ENCODE measurements around the gene FDXR.
"Not testable (repeated sequence)": the region's sequence is repeated elsewhere in the genome, so short reads cannot be mapped to it uniquely, and the experiment has no call there.

The FDXR gene, protein sequence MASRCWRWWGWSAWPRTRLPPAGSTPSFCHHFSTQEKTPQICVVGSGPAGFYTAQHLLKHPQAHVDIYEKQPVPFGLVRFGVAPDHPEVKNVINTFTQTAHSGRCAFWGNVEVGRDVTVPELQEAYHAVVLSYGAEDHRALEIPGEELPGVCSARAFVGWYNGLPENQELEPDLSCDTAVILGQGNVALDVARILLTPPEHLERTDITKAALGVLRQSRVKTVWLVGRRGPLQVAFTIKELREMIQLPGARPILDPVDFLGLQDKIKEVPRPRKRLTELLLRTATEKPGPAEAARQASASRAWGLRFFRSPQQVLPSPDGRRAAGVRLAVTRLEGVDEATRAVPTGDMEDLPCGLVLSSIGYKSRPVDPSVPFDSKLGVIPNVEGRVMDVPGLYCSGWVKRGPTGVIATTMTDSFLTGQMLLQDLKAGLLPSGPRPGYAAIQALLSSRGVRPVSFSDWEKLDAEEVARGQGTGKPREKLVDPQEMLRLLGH

DNA sequence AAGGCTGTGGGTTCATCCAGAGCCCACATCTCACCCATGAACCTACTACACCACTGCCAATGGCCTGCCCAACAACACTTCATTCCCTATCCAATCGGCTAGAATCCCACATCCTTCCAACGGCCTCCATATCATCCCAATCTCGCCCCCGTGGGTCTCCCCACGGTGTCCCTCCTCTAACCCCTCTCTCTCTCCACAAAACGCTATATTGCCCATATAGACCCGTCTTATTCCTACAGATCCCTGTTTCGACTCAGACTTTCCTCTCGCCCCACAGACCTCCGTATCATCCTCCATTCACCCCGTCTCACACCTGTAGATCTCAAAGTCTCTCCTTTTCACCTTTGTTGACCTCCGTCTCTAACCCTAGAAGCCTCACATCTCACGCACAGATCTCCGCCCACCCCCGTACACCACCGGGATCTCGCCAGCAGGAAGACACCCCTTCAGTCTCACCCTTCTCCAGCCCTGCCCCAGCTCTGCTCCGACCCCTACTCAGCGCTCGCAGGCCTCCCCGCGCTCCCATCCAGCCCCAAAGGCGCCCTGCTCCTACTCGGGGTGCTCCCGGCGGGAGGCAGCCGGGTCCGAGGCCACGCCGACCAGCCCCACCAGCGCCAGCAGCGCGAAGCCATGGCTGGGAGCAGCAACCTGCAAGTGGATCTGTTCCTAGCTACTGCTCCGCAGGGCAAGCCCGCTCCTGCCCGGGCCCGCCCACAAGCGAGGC lies at the start of gene FDXR:
Gene FDXR, minus strand, starts transcription at position 682 of the 724 bp plus-strand sequence. Its CDS starts 50 bp downstream, at position 632.
- no peaks in the 10 kb centered on the region for H3K27me3 Mint-ChIP-seq (ENCODE audit: low read depth)
- peak within 1 kb of the TSS; percentile 95 for H3K27ac Mint-ChIP-seq
- H3K4me3 Mint-ChIP-seq: peak within 1 kb of the TSS; percentile 89
- H3K9me3 Mint-ChIP-seq: no peaks in the 10 kb centered on the region
- H3K4me1 Mint-ChIP-seq (ENCODE audit: low read depth): peaks cover 36% of the 10 kb centered on the region
- peaks cover 13% of the 10 kb centered on the region for H3K36me3 Mint-ChIP-seq (ENCODE audit: low read depth)

DNA sequence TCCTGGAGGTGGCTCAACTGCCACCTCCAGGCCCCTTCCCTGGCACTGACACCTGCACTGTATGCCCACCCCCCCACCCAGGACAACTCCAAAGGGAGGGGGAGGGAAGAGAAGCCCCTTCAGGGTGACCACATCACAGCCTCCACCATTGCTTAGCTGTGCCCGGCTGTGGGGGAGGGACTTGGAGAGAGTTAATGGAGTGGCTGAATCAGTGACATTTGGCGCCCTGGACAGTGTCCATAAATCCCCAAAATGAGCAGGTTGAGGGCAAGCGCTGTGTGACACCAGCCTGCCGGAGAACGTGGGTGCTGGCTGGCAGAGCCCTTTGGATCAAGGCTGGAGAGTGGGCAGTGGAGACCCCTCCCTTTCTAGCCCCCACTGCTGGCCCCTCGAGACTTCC lies 49.4 kb upstream of the FDXR start:
- H3K27ac Mint-ChIP-seq: no peak overlapping the region
- no peaks in the 10 kb centered on the region for H3K9me3 Mint-ChIP-seq
- no peaks in the 10 kb centered on the region for H3K36me3 Mint-ChIP-seq (ENCODE audit: low read depth)
- H3K4me1 Mint-ChIP-seq (ENCODE audit: low read depth): no peaks in the 10 kb centered on the region
- H3K4me3 Mint-ChIP-seq: no peak overlapping the region
- H3K27me3 Mint-ChIP-seq (ENCODE audit: low read depth): peaks cover 64% of the 10 kb centered on the region

DNA sequence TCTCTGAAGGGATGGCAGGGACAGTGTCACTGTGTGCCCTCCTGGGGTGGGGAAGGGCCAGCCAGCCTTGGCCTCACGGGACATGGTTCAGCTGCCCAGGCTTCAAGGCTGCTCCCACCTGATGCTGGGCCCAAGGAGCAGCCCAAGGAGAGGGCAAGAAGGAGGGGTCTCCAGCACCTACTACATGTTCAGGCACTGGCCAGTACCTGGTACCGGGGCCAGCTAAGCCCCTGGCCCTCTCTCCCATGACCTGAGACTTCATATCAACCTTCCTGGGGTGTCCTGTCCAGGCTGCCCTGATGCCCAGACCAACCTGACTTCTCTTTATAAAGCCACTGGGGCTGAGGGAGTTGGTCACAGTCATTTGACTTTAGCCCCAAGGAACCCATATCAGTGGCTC lies 49.0 kb upstream of the FDXR start:
- H3K27me3 Mint-ChIP-seq (ENCODE audit: low read depth): peaks cover 64% of the 10 kb centered on the region
- no peak overlapping the region for H3K4me3 Mint-ChIP-seq
- no peaks in the 10 kb centered on the region for H3K9me3 Mint-ChIP-seq
- no peaks in the 10 kb centered on the region for H3K36me3 Mint-ChIP-seq (ENCODE audit: low read depth)
- no peak overlapping the region for H3K27ac Mint-ChIP-seq
- H3K4me1 Mint-ChIP-seq (ENCODE audit: low read depth): no peaks in the 10 kb centered on the region

DNA sequence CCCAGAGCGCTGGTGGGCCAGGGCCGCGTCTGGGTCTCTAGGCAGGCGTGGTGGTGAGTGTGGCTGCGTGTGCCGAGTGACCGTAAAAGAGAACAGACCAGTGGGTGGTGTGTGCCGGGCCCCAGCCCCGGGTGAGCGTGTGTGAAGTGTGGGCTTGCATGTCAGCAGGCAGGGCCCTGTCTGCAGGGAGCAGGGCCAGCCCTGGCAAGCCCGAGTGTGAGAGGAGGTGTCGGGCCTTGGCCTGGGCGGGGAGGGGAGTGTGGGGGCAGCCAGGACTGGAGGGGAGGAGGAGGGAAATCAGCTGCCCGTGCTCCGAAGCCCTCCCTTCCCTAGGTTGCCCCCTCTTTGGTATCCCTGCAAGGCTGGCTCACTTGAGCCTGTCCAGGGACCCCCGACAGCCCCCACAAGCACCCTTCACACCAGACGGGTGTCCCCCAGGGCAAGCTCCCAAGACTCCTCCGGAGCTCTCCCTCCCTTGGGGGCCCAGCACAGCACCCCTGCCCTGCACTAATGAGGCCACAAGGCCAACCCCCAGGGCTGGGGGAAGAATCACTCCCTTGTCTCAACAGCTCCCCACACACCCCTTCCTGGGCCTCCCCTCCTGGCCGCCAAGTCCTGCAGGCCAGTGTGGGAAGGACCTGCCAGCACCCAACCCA lies 48.4 kb upstream of the FDXR start:
- Mint-ChIP-seq H3K36me3 (ENCODE audit: low read depth) (no peaks in the 10 kb centered on the region), H3K4me1 (ENCODE audit: low read depth) (no peaks in the 10 kb centered on the region), H3K27me3 (ENCODE audit: low read depth) (peaks cover 61% of the 10 kb centered on the region), H3K9me3 (no peaks in the 10 kb centered on the region), H3K4me3 (no peak overlapping the region), H3K27ac (no peak overlapping the region)

DNA sequence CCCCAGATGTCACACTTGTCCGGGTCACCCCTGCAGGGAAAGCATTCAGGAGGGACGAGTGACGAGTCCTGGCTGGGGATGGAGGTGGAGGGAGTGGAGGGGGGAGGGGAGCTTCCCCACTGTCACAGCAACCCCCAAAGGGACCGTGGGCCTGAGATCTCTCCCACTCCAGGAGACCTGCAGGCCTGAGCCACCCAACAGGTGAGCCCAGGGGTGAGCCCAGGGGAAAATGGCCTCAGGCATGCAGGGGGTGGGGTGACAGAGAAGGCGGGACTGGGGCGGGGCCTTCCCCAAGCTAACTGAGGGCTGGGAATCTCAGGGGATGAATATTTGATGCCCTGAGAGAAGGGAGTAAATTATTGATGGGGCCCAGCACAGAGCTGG lies 47.8 kb upstream of the FDXR start:
- no peaks in the 10 kb centered on the region for H3K4me1 Mint-ChIP-seq (ENCODE audit: low read depth)
- no peaks in the 10 kb centered on the region for H3K36me3 Mint-ChIP-seq (ENCODE audit: low read depth)
- H3K27me3 Mint-ChIP-seq (ENCODE audit: low read depth): peaks cover 56% of the 10 kb centered on the region
- H3K4me3 Mint-ChIP-seq: no peak overlapping the region
- H3K9me3 Mint-ChIP-seq: no peaks in the 10 kb centered on the region
- no peak overlapping the region for H3K27ac Mint-ChIP-seq

DNA sequence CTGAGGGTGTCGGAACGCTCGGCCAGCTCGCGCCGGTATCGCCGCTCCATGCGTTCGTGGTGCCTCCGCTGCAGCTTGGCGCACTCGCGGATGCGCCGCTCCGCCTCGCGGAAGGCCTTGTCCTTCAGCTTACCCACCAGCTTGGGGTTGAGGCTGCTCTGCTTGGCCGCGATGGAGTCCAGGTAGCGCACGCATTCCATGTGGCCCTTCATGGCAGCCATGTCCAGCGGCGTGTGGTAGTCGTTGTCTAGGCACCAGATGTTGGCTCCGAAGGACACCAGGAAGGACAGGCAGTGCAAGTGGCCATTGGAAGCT lies 47.5 kb upstream of the FDXR start:
- Mint-ChIP-seq H3K4me3 (no peak overlapping the region), H3K9me3 (no peaks in the 10 kb centered on the region), H3K27ac (no peak overlapping the region), H3K27me3 (ENCODE audit: low read depth) (peaks cover 52% of the 10 kb centered on the region), H3K4me1 (ENCODE audit: low read depth) (no peaks in the 10 kb centered on the region), H3K36me3 (ENCODE audit: low read depth) (no peaks in the 10 kb centered on the region)

DNA sequence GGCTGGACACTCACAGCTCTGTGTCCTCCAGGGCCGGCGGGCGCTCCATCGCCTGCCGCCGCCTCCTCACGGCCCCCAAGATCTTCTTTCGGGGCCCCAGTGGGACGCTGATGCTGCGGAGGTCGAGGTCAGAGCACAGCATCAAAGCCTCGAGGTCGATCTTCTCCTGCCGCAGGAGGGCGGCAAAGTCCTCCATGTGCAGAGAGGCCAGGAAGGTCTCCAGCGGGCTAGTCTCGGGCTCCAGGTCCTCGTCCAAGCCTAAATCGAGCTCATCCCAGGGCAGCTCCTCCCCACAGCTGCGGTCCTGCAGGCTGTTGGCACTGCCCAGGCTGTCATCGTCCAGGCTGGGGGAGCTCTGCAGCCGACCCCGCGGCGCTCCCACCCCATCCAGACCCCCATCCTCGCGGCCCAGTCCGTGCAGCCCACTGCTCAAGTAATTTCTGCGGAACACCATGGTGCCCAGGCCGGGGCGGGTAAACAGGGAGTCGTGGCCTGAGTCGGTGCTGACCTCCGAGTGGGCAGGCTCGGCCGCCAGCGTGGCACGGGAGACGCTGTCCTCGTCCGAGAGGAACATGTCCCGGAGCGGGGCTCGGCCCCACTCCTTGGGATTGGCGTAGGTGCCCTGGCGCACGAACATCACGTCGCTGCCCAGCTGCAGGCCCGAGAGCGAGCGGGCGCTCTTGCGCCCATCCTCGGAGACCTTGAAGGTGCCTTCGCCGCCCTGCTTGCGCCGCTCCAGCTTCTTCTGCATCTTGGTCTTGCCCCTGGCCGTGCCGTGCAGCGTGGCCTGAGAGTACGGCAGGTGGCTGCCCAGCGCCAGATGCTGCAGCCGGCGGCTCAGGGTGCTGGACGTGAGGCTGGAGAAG lies 46.9 kb upstream of the FDXR start:
- Mint-ChIP-seq H3K27me3 (ENCODE audit: low read depth) (peaks cover 47% of the 10 kb centered on the region), H3K36me3 (ENCODE audit: low read depth) (no peaks in the 10 kb centered on the region)

DNA sequence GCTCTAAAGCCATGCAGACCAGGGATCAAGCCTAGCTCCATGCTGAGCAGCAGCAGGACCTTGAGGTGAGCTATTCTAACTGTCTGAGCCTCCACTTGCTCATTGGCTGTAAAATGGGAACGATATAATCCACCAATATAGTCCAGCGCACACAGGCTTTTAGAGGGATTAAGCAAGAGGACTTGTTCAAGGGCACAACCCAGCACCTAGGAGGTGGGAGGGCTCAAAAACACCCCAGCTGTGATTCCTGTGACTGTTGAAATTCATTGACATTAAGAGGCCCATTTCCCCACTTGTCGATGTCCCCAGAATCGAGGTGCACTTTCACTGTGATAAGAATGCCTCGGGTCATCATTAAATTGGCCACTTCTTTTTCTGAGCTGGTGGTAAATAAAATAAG lies 46.1 kb upstream of the FDXR start:
- Mint-ChIP-seq H3K9me3 (no peaks in the 10 kb centered on the region), H3K36me3 (ENCODE audit: low read depth) (no peaks in the 10 kb centered on the region), H3K27me3 (ENCODE audit: low read depth) (peaks cover 39% of the 10 kb centered on the region), H3K4me3 (no peak overlapping the region), H3K27ac (no peak overlapping the region), H3K4me1 (ENCODE audit: low read depth) (no peaks in the 10 kb centered on the region)

More for the DNA sequence above, 46.9 kb upstream of the FDXR start:
- Mint-ChIP-seq H3K9me3 (no peaks in the 10 kb centered on the region), H3K4me1 (ENCODE audit: low read depth) (no peaks in the 10 kb centered on the region), H3K27ac (no peak overlapping the region), H3K4me3 (no peak overlapping the region)

DNA sequence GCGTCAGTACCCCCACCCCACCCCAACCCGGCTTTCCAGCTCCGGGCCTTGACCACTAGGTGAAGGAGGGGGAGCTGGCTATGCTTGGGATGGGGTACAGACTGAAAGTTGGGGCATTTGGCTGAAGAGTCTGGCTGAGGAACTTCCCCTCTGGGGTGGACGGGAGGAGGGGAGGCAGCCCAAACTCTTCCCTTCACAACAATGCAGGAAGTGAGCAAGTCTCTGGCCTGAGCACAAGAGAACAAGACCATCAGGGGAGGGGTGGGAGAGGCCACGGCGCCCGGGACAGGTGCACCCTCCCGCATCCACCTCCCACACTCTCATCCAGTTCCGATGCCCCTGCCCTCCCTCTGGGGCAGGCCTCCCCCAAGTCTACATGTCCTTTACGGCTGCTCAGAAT lies 44.6 kb upstream of the FDXR start:
- Mint-ChIP-seq H3K27ac (no peak overlapping the region), H3K4me1 (ENCODE audit: low read depth) (no peaks in the 10 kb centered on the region), H3K9me3 (no peaks in the 10 kb centered on the region), H3K27me3 (ENCODE audit: low read depth) (peaks cover 26% of the 10 kb centered on the region), H3K4me3 (no peak overlapping the region), H3K36me3 (ENCODE audit: low read depth) (no peaks in the 10 kb centered on the region)

DNA sequence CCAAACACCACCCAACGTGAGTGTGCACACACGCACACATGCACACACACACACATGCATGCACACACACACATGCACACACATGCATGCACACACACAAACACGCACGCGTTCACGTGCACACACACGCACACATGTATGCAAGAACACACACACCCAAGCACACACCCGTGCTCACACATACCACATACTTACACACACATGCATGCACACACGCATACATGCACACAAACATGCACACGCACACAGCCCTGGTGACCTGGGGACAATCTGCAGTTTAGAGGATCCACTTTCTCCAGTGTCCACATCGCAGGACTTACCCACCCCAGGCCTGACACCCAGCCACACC lies 44.0 kb upstream of the FDXR start:
- no peaks in the 10 kb centered on the region for H3K4me1 Mint-ChIP-seq (ENCODE audit: low read depth)
- H3K27me3 Mint-ChIP-seq (ENCODE audit: low read depth): peaks cover 20% of the 10 kb centered on the region
- no peak overlapping the region for H3K27ac Mint-ChIP-seq
- H3K36me3 Mint-ChIP-seq (ENCODE audit: low read depth): no peaks in the 10 kb centered on the region
- H3K9me3 Mint-ChIP-seq: no peaks in the 10 kb centered on the region
- H3K4me3 Mint-ChIP-seq: no peak overlapping the region

DNA sequence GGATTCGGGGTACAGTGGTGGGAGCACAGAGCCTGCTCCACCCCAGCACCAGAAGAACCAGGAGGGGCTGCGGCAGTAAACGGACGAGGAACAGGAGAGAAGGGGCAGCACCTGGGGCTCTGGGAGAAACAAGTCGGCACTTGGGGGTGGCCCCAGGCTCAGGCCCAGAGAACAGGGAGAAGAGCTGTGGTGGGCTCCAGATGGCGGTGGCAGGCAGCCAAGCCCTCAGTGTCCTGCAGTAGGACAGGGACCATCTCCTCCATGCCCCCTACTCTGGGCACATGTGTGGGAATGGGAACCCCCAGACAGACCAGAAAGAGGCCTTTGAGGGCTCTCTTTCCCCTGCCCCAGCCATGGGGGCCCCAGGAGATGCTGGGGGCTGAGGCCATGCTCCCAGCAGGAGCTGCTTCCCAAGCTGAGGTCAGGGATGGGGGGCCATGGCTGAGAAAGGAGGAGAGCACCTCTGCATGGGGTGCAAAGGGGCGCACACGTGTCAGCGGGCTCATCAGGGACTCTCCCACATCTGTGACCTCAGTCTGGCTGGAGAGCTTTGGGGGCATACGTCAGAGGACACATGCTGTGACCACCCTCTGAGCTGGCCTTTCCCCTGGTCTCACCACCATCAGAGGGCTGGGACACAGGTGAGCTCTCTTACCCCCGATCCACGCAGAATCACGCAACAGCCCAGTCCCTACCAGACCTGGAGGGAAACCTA lies 43.5 kb upstream of the FDXR start:
- Mint-ChIP-seq H3K9me3 (no peaks in the 10 kb centered on the region), H3K27ac (no peak overlapping the region), H3K27me3 (ENCODE audit: low read depth) (peaks cover 15% of the 10 kb centered on the region), H3K4me1 (ENCODE audit: low read depth) (no peaks in the 10 kb centered on the region), H3K4me3 (no peak overlapping the region), H3K36me3 (ENCODE audit: low read depth) (no peaks in the 10 kb centered on the region)

DNA sequence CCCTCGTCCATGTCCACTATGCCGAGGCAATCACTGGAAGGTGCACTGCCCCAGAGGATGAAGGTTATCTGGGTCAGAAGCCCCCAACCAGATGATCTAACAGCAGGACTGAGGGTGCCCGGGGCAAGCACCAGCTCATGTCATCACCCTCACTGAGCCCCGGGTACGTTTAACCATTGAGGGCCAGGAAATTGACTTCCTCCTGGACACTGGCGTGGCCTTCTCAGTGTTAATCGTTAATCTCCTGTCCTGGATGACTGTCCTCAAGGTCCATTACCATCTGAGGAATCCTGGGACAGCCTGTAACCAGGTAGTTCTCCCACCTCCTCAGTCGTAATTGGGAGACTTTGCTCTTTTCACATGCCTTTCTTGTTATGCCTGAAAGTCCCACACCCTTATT lies 38.6 kb upstream of the FDXR start:
- not testable (repeated sequence) for H3K9me3 Mint-ChIP-seq; H3K4me3 Mint-ChIP-seq; H3K4me1 Mint-ChIP-seq (ENCODE audit: low read depth); H3K27me3 Mint-ChIP-seq (ENCODE audit: low read depth); H3K36me3 Mint-ChIP-seq (ENCODE audit: low read depth); H3K27ac Mint-ChIP-seq

DNA sequence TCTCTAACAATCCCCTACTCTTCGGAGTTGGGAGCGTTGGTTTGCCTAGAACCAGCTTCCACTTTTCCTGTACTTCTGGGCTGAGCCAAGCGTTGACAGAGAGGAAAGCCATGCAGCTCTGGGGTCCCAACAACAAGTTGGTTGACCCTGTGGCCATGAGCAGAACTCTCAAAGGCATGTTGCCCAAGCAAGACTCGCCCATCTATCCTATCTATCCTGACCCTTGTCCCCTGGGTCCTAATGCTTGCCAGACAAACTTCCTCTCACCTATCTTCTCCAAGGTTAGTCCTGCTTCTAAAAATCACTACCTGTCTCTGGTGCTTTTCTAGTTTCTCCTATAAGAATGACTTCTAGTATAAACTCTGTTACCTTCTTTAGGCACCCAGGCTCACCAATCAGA lies 36.3 kb upstream of the FDXR start:
- not testable (repeated sequence) for H3K4me1 Mint-ChIP-seq (ENCODE audit: low read depth); H3K36me3 Mint-ChIP-seq (ENCODE audit: low read depth); H3K27ac Mint-ChIP-seq; H3K27me3 Mint-ChIP-seq (ENCODE audit: low read depth); H3K9me3 Mint-ChIP-seq; H3K4me3 Mint-ChIP-seq

DNA sequence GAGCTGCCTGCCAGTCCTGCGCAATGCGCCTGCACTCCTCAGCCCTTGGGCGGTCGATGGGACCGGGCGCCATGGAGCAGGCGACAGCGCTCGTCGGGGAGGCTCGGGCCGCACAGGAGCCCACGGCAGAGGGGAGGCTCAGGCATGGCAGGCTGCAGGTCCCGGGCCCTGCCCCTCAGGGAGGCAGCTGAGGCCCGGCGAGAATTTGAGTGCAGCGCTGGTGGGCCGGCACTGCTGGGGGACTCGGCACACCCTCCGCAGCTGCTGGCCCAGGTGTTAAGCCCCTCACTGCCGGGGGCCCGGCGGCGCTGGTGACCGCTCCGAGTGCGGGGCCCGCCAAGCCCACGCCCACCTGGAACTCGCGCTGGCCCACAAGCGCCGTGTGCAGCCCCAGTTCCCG lies 34.2 kb upstream of the FDXR start:
- no peaks in the 10 kb centered on the region for H3K4me1 Mint-ChIP-seq (ENCODE audit: low read depth)
- no peak overlapping the region for H3K27ac Mint-ChIP-seq
- no peak overlapping the region for H3K4me3 Mint-ChIP-seq
- no peaks in the 10 kb centered on the region for H3K9me3 Mint-ChIP-seq
- H3K36me3 Mint-ChIP-seq (ENCODE audit: low read depth): no peaks in the 10 kb centered on the region
- peaks cover 7% of the 10 kb centered on the region for H3K27me3 Mint-ChIP-seq (ENCODE audit: low read depth)
